GM12878 (cell line): Measurements from ENCODE around the gene LILRB1. TPM values are rescaled to one million over a fixed set of nuclear protein-coding genes. Genes with fewer than 3 reads are reported as not detected.

ENCODE experiments used
- ATAC-seq: fragments of 200-7000 bp; cut with Tn5 transposase; 3 replicates; pipeline ENCODE4 v1.9.1; 2020; ENCODE audit warnings: mild to moderate bottlenecking, moderate library complexity
- BruUV-seq: library from RNA; stranded (reverse); fragments of 400-500 nt; replicated peaks from 2 replicates; lab custom pipeline; 2021; lab: Mats Ljungman, UMichigan
- CTCF ChIA-PET: fragments of 300-600 bp; sonication (Branson Sonifier 250); formaldehyde crosslinking; extraction: SDS; loops from one replicate; lab custom pipeline; 2021; ENCODE audit warnings: inconsistent platforms; lab: Yijun Ruan, JAX
- POLR2A ChIA-PET: fragments of 350-600 bp; formaldehyde crosslinking; extraction: SDS; loops from one replicate; lab custom pipeline; 2021; ENCODE audit warnings: inconsistent platforms; lab: Charles Lee
- RAD21 ChIA-PET: fragments of 300-600 bp; sonication (Branson Sonifier 250); formaldehyde crosslinking; loops from one replicate; lab custom pipeline; 2023; ENCODE audit warnings: antibody characterized with exemption; ENCODE audit not compliant: unreplicated experiment; lab: Charles Lee
- SMC1A ChIA-PET: fragments of 300-600 bp; sonication (Branson Sonifier 250); formaldehyde crosslinking; loops from one replicate; lab custom pipeline; 2023; ENCODE audit not compliant: unreplicated experiment, uncharacterized antibody; lab: Charles Lee
- DNase-seq: peaks from one replicate; pipeline ENCODE4 v3.0.0-alpha.2; 2011; ENCODE audit warnings: low read depth, low spot score
- FAIRE-seq: peaks from 3 replicates; lab custom pipeline; 2011; peaks lifted over from hg19 to GRCh38; lab: Jason Lieb, UNC
- H2AFZ ChIP-seq: 2 replicates; pipeline ENCODE4 v1.6.0; 2011; ENCODE audit warnings: low read depth, low read length, control low read depth; ENCODE audit not compliant: control insufficient read depth
- H3K27ac ChIP-seq: 2 replicates; pipeline ENCODE4 v1.5.1; 2011; ENCODE audit warnings: control low read depth; ENCODE audit not compliant: control insufficient read depth, insufficient read depth
- H3K27me3 ChIP-seq, 2 experiments: replicated peaks in 1 of 2; 2 replicates each; pipeline versions ENCODE4 v1.6.0 to v1.6.1; 2011; ENCODE audit warnings: low read length in 1 of 2; ENCODE audit not compliant: control insufficient read depth in 2 of 2, insufficient read depth in 2 of 2
- H3K36me3 ChIP-seq, 2 experiments: 2 replicates each; pipeline ENCODE4 v1.5.1; 2011; ENCODE audit warnings: low read length in 1 of 2; ENCODE audit not compliant: control insufficient read depth in 2 of 2, insufficient read depth in 2 of 2
- H3K4me1 ChIP-seq: 2 replicates; pipeline ENCODE4 v1.6.1; 2011; ENCODE audit warnings: mild to moderate bottlenecking, low read length, moderate library complexity, mixed read lengths; ENCODE audit not compliant: control insufficient read depth, insufficient read depth
- H3K4me2 ChIP-seq: 2 replicates; pipeline ENCODE4 v1.6.0; 2011; ENCODE audit warnings: control low read depth; ENCODE audit not compliant: control insufficient read depth, insufficient read depth
- H3K4me3 ChIP-seq: fragments of 200-600 bp; sonication (generic); 2 replicates; pipeline ENCODE4 v1.5.1; 2016
- H3K79me2 ChIP-seq: 2 replicates; pipeline ENCODE4 v1.6.0; 2011; ENCODE audit warnings: low read length; ENCODE audit not compliant: control insufficient read depth, insufficient read depth
- H3K9ac ChIP-seq: 2 replicates; pipeline ENCODE4 v1.8.0; 2011; ENCODE audit warnings: low read length, control low read depth, mixed read lengths; ENCODE audit not compliant: control insufficient read depth, insufficient read depth
- H3K9me3 ChIP-seq: replicated peaks from 3 replicates; pipeline ENCODE4 v1.5.1; 2011; ENCODE audit warnings: mild to moderate bottlenecking, low read length; ENCODE audit not compliant: control insufficient read depth, insufficient read depth
- H4K20me1 ChIP-seq: 2 replicates; pipeline ENCODE4 v1.6.0; 2011; ENCODE audit not compliant: control insufficient read depth, insufficient read depth
- MEF2A ChIP-seq: IDR thresholded peaks from 2 replicates; pipeline ENCODE4 v1.6.1; 2011; ENCODE audit warnings: low read depth, mild to moderate bottlenecking, low read length, moderate library complexity; ENCODE audit not compliant: insufficient read depth
- MEF2B ChIP-seq: fragments of 450-650 bp; IDR thresholded peaks from 2 replicates; pipeline ENCODE4 v1.6.1; 2018; ENCODE audit warnings: mild to moderate bottlenecking, moderate library complexity; ENCODE audit not compliant: partially characterized antibody, poor library complexity, severe bottlenecking
- NBN ChIP-seq: fragments of 450-650 bp; IDR thresholded peaks from 2 replicates; pipeline ENCODE4 v1.6.1; 2016
- NR2F1 ChIP-seq: fragments of 450-650 bp; conservative IDR thresholded peaks from 2 replicates; pipeline ENCODE4 v1.6.1; 2017; ENCODE audit warnings: mild to moderate bottlenecking
- POLR2AphosphoS2 ChIP-seq: IDR thresholded peaks from 2 replicates; pipeline ENCODE4 v1.6.1; 2011; ENCODE audit warnings: low read depth, mild to moderate bottlenecking, low read length, improper control_type of control experiment, moderate library complexity
- POU2F2 ChIP-seq: IDR thresholded peaks from 3 replicates; pipeline ENCODE4 v1.6.1; 2011; ENCODE audit warnings: low read depth, mild to moderate bottlenecking, low read length, borderline replicate concordance
- RB1 ChIP-seq: fragments of 450-650 bp; formaldehyde crosslinking; IDR thresholded peaks from 2 replicates; pipeline ENCODE4 v1.6.1; 2017; ENCODE audit warnings: mild to moderate bottlenecking, borderline replicate concordance
- TARDBP ChIP-seq: IDR thresholded peaks from 2 replicates; pipeline ENCODE4 v1.6.1; 2016; ENCODE audit warnings: borderline replicate concordance
- WGBS: methylation state at CpG from one replicate; pipeline ENCODE4 v1.1.6; 2016; ENCODE audit warnings: low lambda C conversion rate; ENCODE audit not compliant: insufficient replicate concordance, insufficient coverage; ENCODE audit errors: missing lambda C conversion rate; 5-methylcytosine and 5-hydroxymethylcytosine counted together
- in situ Hi-C: fragments of 300-500 bp; cut with MboI; formaldehyde crosslinking; loops from 9 replicates; pipeline ENCODE4 v1.14.3; 2018; ENCODE audit warnings: mixed read lengths
- intact Hi-C: fragments of 100-400 bp; cut with micrococcal nuclease; formaldehyde crosslinking; loops from one replicate; pipeline ENCODE4 v1.14.2; 2022; ENCODE audit not compliant: unreplicated experiment
- polyA plus RNA-seq, 11 experiments: library from polyadenylated mRNA; depleted of rRNA in 4 of 11; unstranded in 6 of 11; stranded (reverse) in 5 of 11; fragments of >200 nt; fragmentation: Nextera tagmentation in 4 of 11; fragmentation: Illumina TruSeq in 1 of 11; extraction: Ambion mirVana in 4 of 11; extraction: Trizol in 1 of 11; gene quantifications; 1 replicate in 1 of 11; 2 replicates in 10 of 11; pipeline versions ENCODE4 v1.2.1 to v1.2.3, GENCODE V29; 2011 to 2016; ENCODE audit warnings: inconsistent platforms in 2 of 11, missing spikeins in 2 of 11, low read depth in 1 of 11
- total RNA-seq, 4 experiments: library from RNA; depleted of rRNA in 3 of 4; stranded (reverse); fragments of >200 nt in 3 of 4; fragmentation: Illumina TruSeq in 1 of 4; extraction: Trizol in 1 of 4; gene quantifications; 2 replicates each; pipeline versions ENCODE4 v1.2.1 to v1.2.3, GENCODE V29; 2013 to 2021
- TF ChIP-seq, protein P1 (sequence below): fragments of 450-650 bp; IDR thresholded peaks from 2 replicates; pipeline ENCODE4 v1.6.1; 2017; ENCODE audit warnings: mild to moderate bottlenecking, moderate library complexity
- TF ChIP-seq, protein P2 (sequence below): IDR thresholded peaks from 2 replicates; pipeline ENCODE4 v1.6.1; 2012; ENCODE audit warnings: low read depth, low read length, improper control_type of control experiment
- TF ChIP-seq, protein P3 (sequence below): IDR thresholded peaks from 2 replicates; pipeline ENCODE4 v1.6.1; 2011; ENCODE audit warnings: borderline replicate concordance, low read depth, mild to moderate bottlenecking, moderate library complexity, low read length; ENCODE audit not compliant: insufficient read depth, poor library complexity, severe bottlenecking
- TF ChIP-seq, protein P4 (sequence below): fragments of 450-650 bp; IDR thresholded peaks from 2 replicates; pipeline ENCODE4 v1.6.1; 2017; ENCODE audit warnings: low read depth, mild to moderate bottlenecking, moderate library complexity

The LILRB1 gene
- total and polyA plus RNA-seq, 10 of the 15 experiments (the other 5 are each of a cell fraction or from before 2014, with no cell fraction given), result 4.9 to 92.2 (median 50.1) TPM

DNA sequence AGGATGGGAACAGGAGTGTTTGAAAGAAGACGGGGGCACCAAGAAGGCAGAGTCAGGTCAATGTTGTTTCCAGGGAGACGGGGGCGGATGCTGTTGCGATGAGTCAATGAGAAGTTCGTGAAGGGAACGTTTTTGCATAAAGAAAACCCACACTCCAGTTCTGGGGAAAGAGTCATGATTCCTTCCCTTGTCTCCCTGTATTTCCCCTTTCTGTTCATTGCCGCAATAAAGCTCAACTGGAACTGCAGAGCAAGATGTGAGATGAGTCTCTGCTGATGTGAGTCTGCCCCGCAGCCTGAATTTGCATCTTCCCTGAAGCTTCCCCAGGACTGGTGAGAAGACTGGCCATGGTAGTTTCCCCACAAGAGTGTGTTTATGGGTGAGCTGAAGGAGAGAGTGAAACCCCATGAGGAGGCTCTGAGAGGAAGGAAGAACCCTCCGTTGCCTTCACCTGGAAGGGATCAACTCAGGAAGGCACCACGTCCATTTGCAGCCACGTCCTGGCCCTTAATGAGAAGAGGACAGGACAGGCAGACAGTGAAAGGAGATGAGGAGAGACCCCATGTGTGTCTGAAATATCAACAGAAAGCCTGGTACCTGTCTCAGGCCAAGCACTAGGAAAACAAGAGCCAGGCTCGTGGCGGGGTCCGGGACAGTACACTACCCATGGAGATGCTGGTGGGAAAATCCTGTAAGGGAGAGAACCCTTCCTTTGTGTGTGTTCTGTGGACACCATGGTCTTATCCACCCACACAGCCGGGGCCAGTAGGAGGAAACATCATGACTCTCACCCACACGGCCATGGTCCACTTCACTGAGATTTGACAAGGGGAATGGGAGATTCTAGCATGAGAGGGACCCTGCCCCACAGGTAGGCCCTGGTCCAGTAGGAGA is 23.1 kb upstream of the LILRB1 start (continued):
- peak; percentile 65; the same call in 1 of the 3 replicates for TF ChIP-seq POU2F2

DNA sequence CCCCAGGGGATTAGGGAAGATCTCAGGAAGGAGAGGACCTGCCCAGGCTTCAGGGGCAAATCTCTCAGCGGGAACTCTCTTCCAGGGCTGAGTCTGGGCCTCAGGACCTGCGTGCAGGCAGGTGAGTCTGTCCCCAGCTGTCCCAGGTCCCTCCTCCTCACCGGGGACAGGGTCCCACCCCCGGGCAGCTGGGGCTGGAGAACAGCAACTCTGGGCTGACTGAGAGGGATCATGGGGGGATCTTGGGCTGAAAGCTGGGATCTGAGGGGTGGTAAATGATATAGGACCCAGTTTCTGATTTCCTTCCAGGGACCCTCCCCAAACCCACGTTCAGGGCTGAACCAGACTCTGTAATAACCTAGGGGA is 22.5 kb upstream of the LILRB1 start:
- ChIA-PET RAD21 (no interaction called here), CTCF (no interaction called here), POLR2A (interaction anchor here (0.8 to 3.4 kb wide), 2 partner anchors 9 to 12 kb away, joined by 3 to 14 read pairs; no protein-coding TSS in a partner anchor), SMC1A (interaction anchor here (4.2 kb wide), 1 partner anchor 11 kb away, joined by 20 read pairs; no protein-coding TSS in a partner anchor)
- no peak for FAIRE-seq
- Histone ChIP-seq H2AFZ (no peak overlapping the region), H3K27me3 (no peaks in the 10 kb centered on the region), H3K36me3 (no peaks in the 10 kb centered on the region), H3K9ac (peak overlapping the region; percentile 59), H3K27ac (peak overlapping the region; percentile 84), H3K4me3 (no peak overlapping the region), H3K4me1 (peaks cover 33% of the 10 kb centered on the region), H3K4me2 (peak overlapping the region; percentile 92), H4K20me1 (no peaks in the 10 kb centered on the region), H3K79me2 (no peaks in the 10 kb centered on the region; the same call in 1 of the 2 replicates), H3K9me3 (peaks cover 15% of the 10 kb centered on the region)
- intact Hi-C loops, result loop anchor here (5.0 kb wide), 1 partner anchor 40 kb away; no protein-coding TSS in a partner anchor
- in situ Hi-C loops, result no loop called here
- WGBS, result 45% methylated on average over 5 of the region's 5 CpGs
- BruUV-seq, result no TSS peak
- ATAC-seq, result no peak
- DNase-seq, result no peak
- TF ChIP-seq NR2F1 (no peak), NBN (no peak), TARDBP (no peak), MEF2B (no peak), POLR2AphosphoS2 (no peak), MEF2A (no peak), RB1 (no peak)
- TF ChIP-seq, protein P1, sequence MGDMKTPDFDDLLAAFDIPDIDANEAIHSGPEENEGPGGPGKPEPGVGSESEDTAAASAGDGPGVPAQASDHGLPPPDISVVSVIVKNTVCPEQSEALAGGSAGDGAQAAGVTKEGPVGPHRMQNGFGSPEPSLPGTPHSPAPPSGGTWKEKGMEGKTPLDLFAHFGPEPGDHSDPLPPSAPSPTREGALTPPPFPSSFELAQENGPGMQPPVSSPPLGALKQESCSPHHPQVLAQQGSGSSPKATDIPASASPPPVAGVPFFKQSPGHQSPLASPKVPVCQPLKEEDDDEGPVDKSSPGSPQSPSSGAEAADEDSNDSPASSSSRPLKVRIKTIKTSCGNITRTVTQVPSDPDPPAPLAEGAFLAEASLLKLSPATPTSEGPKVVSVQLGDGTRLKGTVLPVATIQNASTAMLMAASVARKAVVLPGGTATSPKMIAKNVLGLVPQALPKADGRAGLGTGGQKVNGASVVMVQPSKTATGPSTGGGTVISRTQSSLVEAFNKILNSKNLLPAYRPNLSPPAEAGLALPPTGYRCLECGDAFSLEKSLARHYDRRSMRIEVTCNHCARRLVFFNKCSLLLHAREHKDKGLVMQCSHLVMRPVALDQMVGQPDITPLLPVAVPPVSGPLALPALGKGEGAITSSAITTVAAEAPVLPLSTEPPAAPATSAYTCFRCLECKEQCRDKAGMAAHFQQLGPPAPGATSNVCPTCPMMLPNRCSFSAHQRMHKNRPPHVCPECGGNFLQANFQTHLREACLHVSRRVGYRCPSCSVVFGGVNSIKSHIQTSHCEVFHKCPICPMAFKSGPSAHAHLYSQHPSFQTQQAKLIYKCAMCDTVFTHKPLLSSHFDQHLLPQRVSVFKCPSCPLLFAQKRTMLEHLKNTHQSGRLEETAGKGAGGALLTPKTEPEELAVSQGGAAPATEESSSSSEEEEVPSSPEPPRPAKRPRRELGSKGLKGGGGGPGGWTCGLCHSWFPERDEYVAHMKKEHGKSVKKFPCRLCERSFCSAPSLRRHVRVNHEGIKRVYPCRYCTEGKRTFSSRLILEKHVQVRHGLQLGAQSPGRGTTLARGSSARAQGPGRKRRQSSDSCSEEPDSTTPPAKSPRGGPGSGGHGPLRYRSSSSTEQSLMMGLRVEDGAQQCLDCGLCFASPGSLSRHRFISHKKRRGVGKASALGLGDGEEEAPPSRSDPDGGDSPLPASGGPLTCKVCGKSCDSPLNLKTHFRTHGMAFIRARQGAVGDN, result no peak
- TF ChIP-seq, protein P2, sequence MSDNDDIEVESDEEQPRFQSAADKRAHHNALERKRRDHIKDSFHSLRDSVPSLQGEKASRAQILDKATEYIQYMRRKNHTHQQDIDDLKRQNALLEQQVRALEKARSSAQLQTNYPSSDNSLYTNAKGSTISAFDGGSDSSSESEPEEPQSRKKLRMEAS, result no peak
- TF ChIP-seq, protein P3, sequence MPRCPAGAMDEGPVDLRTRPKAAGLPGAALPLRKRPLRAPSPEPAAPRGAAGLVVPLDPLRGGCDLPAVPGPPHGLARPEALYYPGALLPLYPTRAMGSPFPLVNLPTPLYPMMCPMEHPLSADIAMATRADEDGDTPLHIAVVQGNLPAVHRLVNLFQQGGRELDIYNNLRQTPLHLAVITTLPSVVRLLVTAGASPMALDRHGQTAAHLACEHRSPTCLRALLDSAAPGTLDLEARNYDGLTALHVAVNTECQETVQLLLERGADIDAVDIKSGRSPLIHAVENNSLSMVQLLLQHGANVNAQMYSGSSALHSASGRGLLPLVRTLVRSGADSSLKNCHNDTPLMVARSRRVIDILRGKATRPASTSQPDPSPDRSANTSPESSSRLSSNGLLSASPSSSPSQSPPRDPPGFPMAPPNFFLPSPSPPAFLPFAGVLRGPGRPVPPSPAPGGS, result no peak
- TF ChIP-seq, protein P4, sequence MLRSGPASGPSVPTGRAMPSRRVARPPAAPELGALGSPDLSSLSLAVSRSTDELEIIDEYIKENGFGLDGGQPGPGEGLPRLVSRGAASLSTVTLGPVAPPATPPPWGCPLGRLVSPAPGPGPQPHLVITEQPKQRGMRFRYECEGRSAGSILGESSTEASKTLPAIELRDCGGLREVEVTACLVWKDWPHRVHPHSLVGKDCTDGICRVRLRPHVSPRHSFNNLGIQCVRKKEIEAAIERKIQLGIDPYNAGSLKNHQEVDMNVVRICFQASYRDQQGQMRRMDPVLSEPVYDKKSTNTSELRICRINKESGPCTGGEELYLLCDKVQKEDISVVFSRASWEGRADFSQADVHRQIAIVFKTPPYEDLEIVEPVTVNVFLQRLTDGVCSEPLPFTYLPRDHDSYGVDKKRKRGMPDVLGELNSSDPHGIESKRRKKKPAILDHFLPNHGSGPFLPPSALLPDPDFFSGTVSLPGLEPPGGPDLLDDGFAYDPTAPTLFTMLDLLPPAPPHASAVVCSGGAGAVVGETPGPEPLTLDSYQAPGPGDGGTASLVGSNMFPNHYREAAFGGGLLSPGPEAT, result no peak
